ENCODE measurements around the gene ZNF415. TPM values are rescaled to one million over a fixed set of nuclear protein-coding genes. Genes with fewer than 3 reads are reported as not detected.
"Not testable (repeated sequence)": the region's sequence is repeated elsewhere in the genome, so short reads cannot be mapped to it uniquely, and the experiment has no call there.

The ZNF415 gene
- total RNA-seq, 1 donor from 2014 or later = 7.3 TPM

- no peak for TF ChIP-seq CTCF (IDR thresholded peaks at IDR 0.05)
- no peaks in the 10 kb centered on the region for H3K27me3 Mint-ChIP-seq (ENCODE audit: low read depth)
- H3K27ac Mint-ChIP-seq (ENCODE audit: unreplicated experiment) = no peak overlapping the region
- H3K9me3 Mint-ChIP-seq (ENCODE audit: low read depth) = peaks cover 5% of the 10 kb centered on the region
- peaks cover 6% of the 10 kb centered on the region for H3K36me3 Mint-ChIP-seq (ENCODE audit: low read depth)
- DNase-seq (ENCODE audit: low spot score) = no peak
- H3K4me3 Mint-ChIP-seq (ENCODE audit: unreplicated experiment) = no peak overlapping the region
- peaks cover 22% of the 10 kb centered on the region for H3K4me1 Mint-ChIP-seq (ENCODE audit: low read depth)
These were observed 2.2 kb downstream of the ZNF415 start for GRCh38 chr19:53130506-53130905.

- H3K4me1 Mint-ChIP-seq (ENCODE audit: low read depth) = peaks cover 11% of the 10 kb centered on the region
- not testable (repeated sequence) for H3K36me3 Mint-ChIP-seq (ENCODE audit: low read depth); H3K4me3 Mint-ChIP-seq (ENCODE audit: unreplicated experiment); DNase-seq (ENCODE audit: low spot score); H3K27ac Mint-ChIP-seq (ENCODE audit: unreplicated experiment); H3K27me3 Mint-ChIP-seq (ENCODE audit: low read depth); H3K9me3 Mint-ChIP-seq (ENCODE audit: low read depth)
These were observed 5.8 kb downstream of the ZNF415 start for GRCh38 chr19:53126733-53127526.

GRCh38 chr19:53123400-53123799, 9.3 kb downstream of the ZNF415 start:
- TF ChIP-seq CTCF (IDR thresholded peaks at IDR 0.05) = no peak
- no peak overlapping the region for H3K27ac Mint-ChIP-seq (ENCODE audit: unreplicated experiment)
- H3K4me1 Mint-ChIP-seq (ENCODE audit: low read depth) = no peaks in the 10 kb centered on the region
- no peak for DNase-seq (ENCODE audit: low spot score)
- H3K36me3 Mint-ChIP-seq (ENCODE audit: low read depth) = peaks cover 2% of the 10 kb centered on the region
- no peaks in the 10 kb centered on the region for H3K27me3 Mint-ChIP-seq (ENCODE audit: low read depth)
- H3K4me3 Mint-ChIP-seq (ENCODE audit: unreplicated experiment) = no peak overlapping the region
- peaks cover 2% of the 10 kb centered on the region for H3K9me3 Mint-ChIP-seq (ENCODE audit: low read depth)

- TF ChIP-seq CTCF (IDR thresholded peaks at IDR 0.05) = no peak
- no peaks in the 10 kb centered on the region for H3K27me3 Mint-ChIP-seq (ENCODE audit: low read depth)
- H3K9me3 Mint-ChIP-seq (ENCODE audit: low read depth) = peaks cover 35% of the 10 kb centered on the region
- no peak for DNase-seq (ENCODE audit: low spot score)
- H3K4me3 Mint-ChIP-seq (ENCODE audit: unreplicated experiment) = no peak overlapping the region
- H3K4me1 Mint-ChIP-seq (ENCODE audit: low read depth) = no peaks in the 10 kb centered on the region
- no peak overlapping the region for H3K27ac Mint-ChIP-seq (ENCODE audit: unreplicated experiment)
- peaks cover 60% of the 10 kb centered on the region for H3K36me3 Mint-ChIP-seq (ENCODE audit: low read depth)
These were observed 20.4 kb downstream of the ZNF415 start for GRCh38 chr19:53112286-53112685.

- Mint-ChIP-seq H3K27me3 (ENCODE audit: low read depth) (no peaks in the 10 kb centered on the region), H3K36me3 (ENCODE audit: low read depth) (peaks cover 38% of the 10 kb centered on the region), H3K9me3 (ENCODE audit: low read depth) (peaks cover 19% of the 10 kb centered on the region), H3K4me1 (ENCODE audit: low read depth) (peaks cover 4% of the 10 kb centered on the region), H3K27ac (ENCODE audit: unreplicated experiment) (no peak overlapping the region), H3K4me3 (ENCODE audit: unreplicated experiment) (no peak overlapping the region)
- DNase-seq (ENCODE audit: low spot score) = no peak
- no peak for TF ChIP-seq CTCF (IDR thresholded peaks at IDR 0.05)
These were observed 23.2 kb downstream of the ZNF415 start for GRCh38 chr19:53109527-53109926.
